K562 (cell line): ENCODE results near the gene ZPR1. TPM values are rescaled to one million over a fixed set of nuclear protein-coding genes. Genes with fewer than 3 reads are reported as not detected.
A peak's percentile ranks its signal among the peaks of the same experiment; 100 is the strongest.

Experiments
- CEBPG ChIP-seq, 3 experiments: fragments of 200-800 bp in 1 of 3; sonication (Bioruptor generic) in 1 of 3; sonication (generic) in 1 of 3; formaldehyde crosslinking in 1 of 3; IDR thresholded peaks in 2 of 3; conservative IDR thresholded peaks in 1 of 3; 2 replicates each; pipeline versions ENCODE4 v1.6.1 to v1.8.0; 2016 to 2022; ENCODE audit warnings: missing compliant biosample characterization in 2 of 3, missing genetic modification characterization in 2 of 3, mild to moderate bottlenecking in 1 of 3, missing genetic modification reagents in 1 of 3
- GABPA ChIP-seq: fragments of 200-800 bp; sonication (Bioruptor generic); conservative IDR thresholded peaks from 2 replicates; pipeline ENCODE4 v1.6.1; 2016; ENCODE audit warnings: low read depth, missing genetic modification characterization, missing compliant biosample characterization
- KDM4B ChIP-seq, 2 experiments: fragments of 450-650 bp in 1 of 2; sonication (generic) in 1 of 2; IDR thresholded peaks; 2 replicates each; pipeline ENCODE4 v1.6.1; 2016 to 2017; ENCODE audit warnings: borderline replicate concordance in 2 of 2, antibody characterized with exemption in 1 of 2, low read depth in 1 of 2, mild to moderate bottlenecking in 1 of 2
- MXD1 ChIP-seq: fragments of 250-450 bp; sonication (Bioruptor Pico); IDR thresholded peaks from 2 replicates; pipeline ENCODE4 v1.8.0; 2021; ENCODE audit warnings: borderline replicate concordance, mild to moderate bottlenecking, moderate library complexity; ENCODE audit not compliant: poor library complexity, severe bottlenecking
- PHF21A ChIP-seq: fragments of 450-650 bp; IDR thresholded peaks from 2 replicates; pipeline ENCODE4 v1.6.1; 2017; ENCODE audit warnings: low read depth, borderline replicate concordance
- RAD21 ChIP-seq, 2 experiments: fragments of 250-450 bp in 1 of 2; fragments of 450-650 bp in 1 of 2; sonication (Bioruptor Pico) in 1 of 2; formaldehyde crosslinking in 1 of 2; IDR thresholded peaks in 1 of 2; conservative IDR thresholded peaks in 1 of 2; 2 replicates each; pipeline versions ENCODE4 v1.4.0 to v1.8.0; 2020 to 2022; ENCODE audit warnings: mild to moderate bottlenecking in 2 of 2, moderate library complexity in 1 of 2
- STAT5B ChIP-seq: fragments of 250-450 bp; sonication (Bioruptor Pico); IDR thresholded peaks from 2 replicates; pipeline ENCODE4 v1.8.0; 2021; ENCODE audit warnings: mild to moderate bottlenecking, inconsistent platforms
- polyA plus RNA-seq, 8 experiments: library from polyadenylated mRNA; depleted of rRNA in 4 of 8; stranded (reverse) in 5 of 8; unstranded in 3 of 8; fragments of >200 nt; fragmentation: Nextera tagmentation in 2 of 8; fragmentation: Illumina TruSeq in 1 of 8; extraction: Ambion mirVana in 2 of 8; extraction: Trizol in 1 of 8; gene quantifications; 2 replicates each; pipeline versions ENCODE4 v1.2.1 to v1.2.3, GENCODE V29; 2011 to 2014; ENCODE audit warnings: inconsistent platforms in 1 of 8, missing spikeins in 1 of 8
- total RNA-seq, 7 experiments: library from RNA; depleted of rRNA in 6 of 7; stranded (reverse); fragments of >200 nt in 6 of 7; fragmentation: Illumina TruSeq in 2 of 7; extraction: Trizol in 2 of 7; gene quantifications; 2 replicates each; pipeline versions ENCODE4 v1.2.1 to v1.2.3, GENCODE V29; 2011 to 2021; ENCODE audit warnings: low replicate concordance in 1 of 7

The ZPR1 gene
- total and polyA plus RNA-seq, 9 of the 15 experiments (the other 6 are each of a cell fraction or from before 2014, with no cell fraction given), result 13.0 to 120 (median 83.8) TPM

DNA sequence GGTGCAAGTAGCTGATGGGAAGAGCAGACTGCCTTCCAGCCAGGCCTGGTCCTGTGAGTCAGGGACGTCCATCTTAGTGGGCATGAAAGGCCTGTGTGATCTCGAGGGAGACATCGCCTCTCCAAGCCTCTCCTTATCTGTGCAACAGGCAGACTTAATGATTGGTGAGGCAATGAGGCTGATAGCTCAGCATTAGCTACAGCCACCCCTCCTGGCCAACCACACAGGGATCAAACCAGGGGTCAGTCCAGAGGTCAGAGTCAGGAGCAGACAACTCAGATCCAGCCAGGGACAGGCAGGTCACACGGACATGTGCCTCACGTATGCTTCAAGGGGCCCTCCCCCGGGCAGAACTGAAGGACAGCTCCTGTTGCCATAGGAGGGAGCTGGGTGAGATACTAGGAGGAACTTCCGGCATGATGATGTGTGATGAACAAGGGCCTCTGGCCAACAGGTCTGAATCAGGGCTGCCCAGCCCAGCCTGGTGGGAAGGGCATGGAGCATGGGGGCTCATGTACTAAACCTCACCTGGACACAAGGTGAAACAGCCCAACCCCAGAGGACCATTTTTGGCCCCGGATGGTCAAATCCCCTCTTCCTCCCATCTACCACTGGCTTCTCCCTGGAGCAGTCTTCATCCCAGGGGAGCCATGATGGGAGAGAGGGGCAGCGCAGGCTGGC, 39.1 kb upstream of the ZPR1 start (continued):
- TF ChIP-seq MXD1 (CRISPR knock-in tag), result no peak
- TF ChIP-seq GABPA (tag), result peak; percentile 30; the same call in 1 of the 2 replicates
- TF ChIP-seq KDM4B (IDR thresholded peaks at IDR 0.05; ENCODE audit: borderline replicate concordance in 2 of 2, low read depth in 1 of 2), result no peak
- TF ChIP-seq RAD21 (CRISPR knock-in tag; conservative IDR thresholded peaks at IDR 0.05 in 1 of 2, IDR thresholded peaks at IDR 0.05 in 1 of 2), result no peak
- no peak for TF ChIP-seq STAT5B (CRISPR knock-in tag)
- TF ChIP-seq PHF21A, result no peak
- peak; percentile 20; the same call in 1 of the 2 replicates for TF ChIP-seq CEBPG (CRISPR knock-in tag; IDR thresholded peaks at IDR 0.05)
- TF ChIP-seq CEBPG (tag; conservative IDR thresholded peaks at IDR 0.05 in 1 of 2, IDR thresholded peaks at IDR 0.05 in 1 of 2), result no peak
- TF ChIP-seq, all 486 proteins: peak for 3
